Nephron (organoid): ENCODE results near the gene ATG4B.

Experiments
- H3K27ac Mint-ChIP-seq, 3 experiments: 2 replicates each; pipeline ENCODE4 v1.8.0; 2020; ENCODE audit warnings: mixed read lengths in 3 of 3, mild to moderate bottlenecking in 2 of 3, moderate library complexity in 1 of 3
- H3K27me3 Mint-ChIP-seq: 2 replicates; pipeline ENCODE4 v1.8.0; 2021; ENCODE audit warnings: low read depth, mild to moderate bottlenecking, moderate library complexity, mixed read lengths
- H3K36me3 Mint-ChIP-seq: 2 replicates; pipeline ENCODE4 v1.8.0; 2020; ENCODE audit warnings: low read depth, mixed read lengths
- H3K4me1 Mint-ChIP-seq: 2 replicates; pipeline ENCODE4 v1.8.0; 2020; ENCODE audit warnings: mixed read lengths
- H3K4me3 Mint-ChIP-seq, 3 experiments: 2 replicates each; pipeline ENCODE4 v1.8.0; 2020; ENCODE audit warnings: mild to moderate bottlenecking in 3 of 3, mixed read lengths in 3 of 3, moderate library complexity in 2 of 3
- H3K9me3 Mint-ChIP-seq: 2 replicates; pipeline ENCODE4 v1.8.0; 2020; ENCODE audit warnings: mixed read lengths
- TF ChIP-seq, protein P1 (sequence below), 3 experiments: fragments of 200-600 bp; sonication (generic); IDR thresholded peaks; one replicate each; pipeline ENCODE4 v1.5.0; 2021; ENCODE audit warnings: antibody characterized with exemption in 3 of 3; ENCODE audit not compliant: unreplicated experiment in 3 of 3

Gene ATG4B

DNA sequence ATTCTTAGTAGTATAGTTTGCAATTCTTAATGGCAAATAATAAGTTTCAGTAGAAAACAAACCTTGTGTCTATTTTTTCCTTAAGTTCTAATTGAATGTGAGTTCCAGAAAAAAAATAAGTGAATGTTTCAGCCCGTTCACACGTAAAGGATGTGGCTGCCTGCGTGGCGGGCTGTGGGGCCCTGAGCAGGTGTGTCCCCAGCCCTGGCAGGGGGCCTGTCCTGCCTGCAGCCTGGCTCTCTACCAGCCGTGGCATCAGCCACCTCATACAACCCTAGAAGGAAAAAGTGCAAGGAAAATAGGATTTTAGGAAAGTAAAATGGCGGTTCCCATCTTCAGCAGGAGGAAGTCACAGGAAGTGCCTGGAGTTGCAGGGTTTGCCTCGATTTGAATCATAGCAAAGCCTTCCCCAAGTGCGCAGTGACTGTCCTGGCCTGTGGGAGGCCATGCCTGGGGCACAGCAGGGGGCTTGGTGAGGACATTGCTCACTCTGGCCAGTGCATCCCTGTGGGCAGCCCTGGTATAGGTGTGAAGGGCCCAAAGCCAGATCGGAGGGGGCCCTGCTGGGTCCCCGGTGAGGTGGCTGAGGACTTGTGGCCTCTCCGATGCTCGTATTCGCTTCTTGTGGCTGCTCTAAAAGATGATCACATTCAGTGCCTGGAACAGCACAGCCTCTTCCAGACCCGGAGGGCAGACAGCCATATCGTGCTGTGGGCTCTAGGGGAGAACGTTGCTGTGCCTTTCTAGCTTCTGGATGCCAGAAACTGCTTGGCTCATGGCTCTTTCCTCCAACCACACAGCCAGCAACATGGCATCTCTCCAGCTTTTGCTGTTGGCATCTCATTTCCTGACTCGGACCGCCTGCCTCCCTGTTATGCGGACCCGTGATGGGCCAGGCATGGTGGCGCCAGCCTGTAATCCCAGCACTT is 36.6 kb downstream of the ATG4B start:
- Mint-ChIP-seq H3K36me3 (peaks cover 35% of the 10 kb centered on the region), H3K4me1 (no peaks in the 10 kb centered on the region)
- TF ChIP-seq, protein P1, sequence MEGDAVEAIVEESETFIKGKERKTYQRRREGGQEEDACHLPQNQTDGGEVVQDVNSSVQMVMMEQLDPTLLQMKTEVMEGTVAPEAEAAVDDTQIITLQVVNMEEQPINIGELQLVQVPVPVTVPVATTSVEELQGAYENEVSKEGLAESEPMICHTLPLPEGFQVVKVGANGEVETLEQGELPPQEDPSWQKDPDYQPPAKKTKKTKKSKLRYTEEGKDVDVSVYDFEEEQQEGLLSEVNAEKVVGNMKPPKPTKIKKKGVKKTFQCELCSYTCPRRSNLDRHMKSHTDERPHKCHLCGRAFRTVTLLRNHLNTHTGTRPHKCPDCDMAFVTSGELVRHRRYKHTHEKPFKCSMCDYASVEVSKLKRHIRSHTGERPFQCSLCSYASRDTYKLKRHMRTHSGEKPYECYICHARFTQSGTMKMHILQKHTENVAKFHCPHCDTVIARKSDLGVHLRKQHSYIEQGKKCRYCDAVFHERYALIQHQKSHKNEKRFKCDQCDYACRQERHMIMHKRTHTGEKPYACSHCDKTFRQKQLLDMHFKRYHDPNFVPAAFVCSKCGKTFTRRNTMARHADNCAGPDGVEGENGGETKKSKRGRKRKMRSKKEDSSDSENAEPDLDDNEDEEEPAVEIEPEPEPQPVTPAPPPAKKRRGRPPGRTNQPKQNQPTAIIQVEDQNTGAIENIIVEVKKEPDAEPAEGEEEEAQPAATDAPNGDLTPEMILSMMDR (IDR thresholded peaks at IDR 0.05; ENCODE audit: unreplicated experiment in 3 of 3), result no peak

DNA sequence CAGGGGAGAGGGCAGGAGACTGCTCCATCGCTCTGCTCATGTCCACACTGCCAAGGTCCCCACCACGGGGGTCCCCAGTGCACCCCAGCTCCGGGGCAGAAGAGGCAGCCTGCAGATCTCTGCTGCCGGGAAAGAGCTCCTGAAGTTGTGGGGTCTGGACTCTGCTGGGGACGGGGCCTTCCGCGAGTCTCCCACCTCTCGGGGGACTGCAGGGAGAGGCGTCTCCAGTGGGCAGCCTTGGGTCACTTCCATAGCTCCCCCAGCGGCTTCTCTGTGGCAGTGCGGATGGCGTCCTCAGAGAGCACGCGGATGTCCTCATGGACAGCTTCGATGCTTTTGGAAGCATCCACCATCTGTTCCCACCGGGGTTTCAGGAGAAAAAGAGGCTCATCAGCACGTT is 38.4 kb downstream of the ATG4B start:
- Mint-ChIP-seq H3K4me3 (no peak overlapping the region), H3K27me3 (no peaks in the 10 kb centered on the region), H3K36me3 (peaks cover 35% of the 10 kb centered on the region), H3K9me3 (no peaks in the 10 kb centered on the region), H3K27ac (no peak overlapping the region), H3K4me1 (no peaks in the 10 kb centered on the region)
- TF ChIP-seq, protein P1 (IDR thresholded peaks at IDR 0.05; ENCODE audit: unreplicated experiment in 3 of 3), result no peak

More for the DNA sequence above, 36.6 kb downstream of the ATG4B start:
- Mint-ChIP-seq H3K27me3 (no peaks in the 10 kb centered on the region), H3K4me3 (no peak overlapping the region), H3K27ac (peak overlapping the region in 1 of 3 experiments; percentile 46), H3K9me3 (no peaks in the 10 kb centered on the region)

DNA sequence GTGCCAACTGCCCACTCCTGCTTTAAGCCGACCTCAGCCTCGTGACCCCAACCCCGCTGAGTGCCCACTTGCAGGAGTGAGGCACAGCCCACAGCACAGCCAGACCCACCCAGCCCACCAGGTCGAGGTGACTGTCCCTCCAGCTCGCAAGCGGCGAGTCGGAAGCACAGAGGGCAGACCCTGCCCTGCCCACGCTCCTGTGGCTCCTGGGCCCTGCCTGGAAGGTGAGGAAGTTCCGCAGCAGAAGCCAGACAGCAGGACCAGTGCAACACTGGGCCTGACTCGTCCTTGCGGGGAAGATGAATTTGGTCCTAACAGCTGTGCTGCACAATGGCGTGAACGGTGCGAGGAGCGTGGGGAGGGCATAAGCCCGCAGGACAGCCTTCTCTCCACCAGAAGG is 39.2 kb downstream of the ATG4B start:
- Mint-ChIP-seq H3K9me3 (no peaks in the 10 kb centered on the region), H3K27ac (no peak overlapping the region), H3K4me1 (no peaks in the 10 kb centered on the region), H3K36me3 (peaks cover 38% of the 10 kb centered on the region), H3K4me3 (no peak overlapping the region), H3K27me3 (no peaks in the 10 kb centered on the region)
- TF ChIP-seq, protein P1 (IDR thresholded peaks at IDR 0.05; ENCODE audit: unreplicated experiment in 3 of 3), result no peak

DNA sequence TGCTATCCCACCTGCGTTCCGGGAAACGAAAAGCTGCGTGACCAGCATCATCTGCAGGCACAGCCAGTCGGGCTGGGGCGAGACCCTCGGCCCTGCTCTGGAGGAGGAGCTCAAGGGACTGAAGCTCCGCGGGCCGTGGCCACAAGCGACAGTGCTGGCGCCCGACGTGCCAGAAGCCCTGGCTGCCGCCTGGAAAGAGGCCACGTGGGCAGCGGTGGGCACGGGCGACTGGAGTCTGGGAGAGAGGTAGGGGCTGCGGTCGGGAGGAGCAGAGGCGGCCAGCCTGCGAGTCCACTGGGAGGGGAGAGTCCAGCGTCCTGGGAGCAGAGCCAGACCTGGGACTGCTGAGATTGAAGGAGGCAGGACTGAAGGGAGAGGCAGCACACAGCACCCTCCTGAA is 39.9 kb downstream of the ATG4B start:
- Mint-ChIP-seq H3K27me3 (no peaks in the 10 kb centered on the region), H3K4me1 (no peaks in the 10 kb centered on the region)

DNA sequence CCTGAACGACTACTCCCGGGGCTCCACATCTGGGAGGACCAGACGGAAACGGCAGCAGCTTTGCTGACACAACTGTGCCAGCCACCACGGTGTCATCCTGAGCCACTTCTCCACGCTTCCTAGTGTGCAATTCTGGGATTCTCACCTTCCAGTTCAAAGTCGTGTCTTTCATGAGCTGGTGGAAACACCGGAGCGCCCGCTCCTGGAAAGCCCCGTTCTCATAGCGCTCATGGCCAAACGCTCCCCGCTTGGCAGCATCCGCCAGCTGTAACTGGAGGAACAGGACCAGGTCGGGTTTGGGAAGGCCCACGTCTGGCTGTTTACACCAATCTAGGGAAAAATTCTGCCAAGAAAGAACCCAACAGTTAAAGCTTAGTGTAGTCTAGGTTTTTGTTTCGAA is 40.8 kb downstream of the ATG4B start:
- no peaks in the 10 kb centered on the region for H3K27me3 Mint-ChIP-seq

More for the DNA sequence above, 39.9 kb downstream of the ATG4B start:
- TF ChIP-seq, protein P1 (IDR thresholded peaks at IDR 0.05; ENCODE audit: unreplicated experiment in 3 of 3), result no peak
- Mint-ChIP-seq H3K36me3 (peaks cover 42% of the 10 kb centered on the region), H3K4me3 (no peak overlapping the region), H3K27ac (no peak overlapping the region), H3K9me3 (no peaks in the 10 kb centered on the region)

More for the DNA sequence above, 40.8 kb downstream of the ATG4B start:
- no peak overlapping the region for H3K4me3 Mint-ChIP-seq
- H3K36me3 Mint-ChIP-seq, result peaks cover 49% of the 10 kb centered on the region
- H3K27ac Mint-ChIP-seq, result no peak overlapping the region
- no peaks in the 10 kb centered on the region for H3K9me3 Mint-ChIP-seq
- TF ChIP-seq, protein P1 (IDR thresholded peaks at IDR 0.05; ENCODE audit: unreplicated experiment in 3 of 3), result no peak
- no peaks in the 10 kb centered on the region for H3K4me1 Mint-ChIP-seq
